ENCODE data around the gene JUN.

Gene JUN

GRCh38 chr1:58754683-58755467, 29.0 kb downstream of the JUN start:
- no peak for DNase-seq

- DNase-seq, result no peak
Observed at GRCh38 chr1:58754073-58754613, 29.7 kb downstream of the JUN start.

GRCh38 chr1:58753431-58753866, 30.4 kb downstream of the JUN start:
- no peak for DNase-seq

GRCh38 chr1:58749646-58750045, 34.2 kb downstream of the JUN start:
- DNase-seq, result no peak

- DNase-seq, result no peak
Observed at GRCh38 chr1:58748666-58749065, 35.2 kb downstream of the JUN start.

- no peak for DNase-seq
Observed at GRCh38 chr1:58746757-58747156, 37.1 kb downstream of the JUN start.

GRCh38 chr1:58746182-58746581, 37.7 kb downstream of the JUN start:
- no peak for DNase-seq

- no peak for DNase-seq
Observed at GRCh38 chr1:58745666-58746065, 38.2 kb downstream of the JUN start.

- no peak for DNase-seq
Observed at GRCh38 chr1:58745117-58745516, 38.7 kb downstream of the JUN start.

- DNase-seq, result no peak
Observed at GRCh38 chr1:58741678-58742553, 41.9 kb downstream of the JUN start.

- DNase-seq, result no peak
Observed at GRCh38 chr1:58739856-58740466, 43.9 kb downstream of the JUN start.

GRCh38 chr1:58738876-58739275, 45.0 kb downstream of the JUN start:
- no peak for DNase-seq

GRCh38 chr1:58735586-58735985, 48.3 kb downstream of the JUN start:
- no peak for DNase-seq

GRCh38 chr1:58734630-58735029, 49.2 kb downstream of the JUN start:
- DNase-seq, result no peak

- DNase-seq, result no peak
Observed at GRCh38 chr1:58732087-58732775, 51.6 kb downstream of the JUN start.
